T-helper 1 cell treated with Interleukin-12 subunit alpha and Interleukin-12 subunit beta and Interleukin-4 antibody, amounts not matched to agents 30 ng/mL and 1 ng/mL, for 36 hours (primary cell): ENCODE data around the gene TSPEAR. TPM values are rescaled to one million over a fixed set of nuclear protein-coding genes. Genes with fewer than 3 reads are reported as not detected.
"Not testable (repeated sequence)": the region's sequence is repeated elsewhere in the genome, so short reads cannot be mapped to it uniquely, and the experiment has no call there.

Experiments used
- intact Hi-C: fragments of 100-400 bp; cut with micrococcal nuclease; formaldehyde crosslinking; loops from one replicate; pipeline ENCODE4 v1.15.1; 2024
- total RNA-seq: library from RNA; stranded (reverse); gene quantifications from 2 replicates; pipeline ENCODE4 v1.2.3, GENCODE V29; 2022

TSPEAR gene
- total RNA-seq, 1 donor from 2014 or later = not detected

- intact Hi-C loops = no loop called here
These were observed 156.0 kb downstream of the TSPEAR start for GRCh38 chr21:44555200-44555875.

GRCh38 chr21:44552681-44553080 is 158.7 kb downstream of the TSPEAR start:
- intact Hi-C loops = no loop called here

GRCh38 chr21:44552136-44552535 is 159.2 kb downstream of the TSPEAR start:
- intact Hi-C loops = no loop called here

GRCh38 chr21:44551340-44551961 is 159.9 kb downstream of the TSPEAR start, which contains the start of gene KRTAP10-2:
TSS of gene KRTAP10-2 (minus strand) at chr21:44551505. CDS start at chr21:44551458, 47 bp downstream.
- intact Hi-C loops = no loop called here

GRCh38 chr21:44550807-44551206 is 160.6 kb downstream of the TSPEAR start:
- intact Hi-C loops = no loop called here

- intact Hi-C loops = not testable (repeated sequence)
These were observed 161.1 kb downstream of the TSPEAR start for GRCh38 chr21:44550285-44550684.

GRCh38 chr21:44549525-44550211 is 161.7 kb downstream of the TSPEAR start:
- intact Hi-C loops = no loop called here

- intact Hi-C loops = no loop called here
These were observed 162.4 kb downstream of the TSPEAR start for GRCh38 chr21:44548922-44549321.

GRCh38 chr21:44548381-44548780 is 163.0 kb downstream of the TSPEAR start:
- intact Hi-C loops = no loop called here

- intact Hi-C loops = no loop called here
These were observed 163.6 kb downstream of the TSPEAR start for GRCh38 chr21:44547656-44548331.

- intact Hi-C loops = no loop called here
These were observed 166.8 kb downstream of the TSPEAR start for GRCh38 chr21:44544566-44544965.

- intact Hi-C loops = no loop called here
These were observed 168.7 kb downstream of the TSPEAR start for GRCh38 chr21:44542716-44543115.

GRCh38 chr21:44540741-44541288 is 170.6 kb downstream of the TSPEAR start:
- intact Hi-C loops = no loop called here

GRCh38 chr21:44539991-44540666 is 171.2 kb downstream of the TSPEAR start, which contains the start of gene KRTAP10-1:
TSS of gene KRTAP10-1 (minus strand) at chr21:44540195. CDS start at chr21:44540150, 45 bp downstream.
- intact Hi-C loops = no loop called here

GRCh38 chr21:44539046-44539445 is 172.3 kb downstream of the TSPEAR start:
- intact Hi-C loops = no loop called here

- intact Hi-C loops = no loop called here
These were observed 173.2 kb downstream of the TSPEAR start for GRCh38 chr21:44537930-44538911.

GRCh38 chr21:44535963-44536362 is 175.4 kb downstream of the TSPEAR start:
- intact Hi-C loops = no loop called here

GRCh38 chr21:44534688-44535087 is 176.7 kb downstream of the TSPEAR start:
- intact Hi-C loops = no loop called here

- intact Hi-C loops = no loop called here
These were observed 177.3 kb downstream of the TSPEAR start for GRCh38 chr21:44533891-44534627.
